ENCODE results near the gene SENP8. TPM values are rescaled to one million over a fixed set of nuclear protein-coding genes. Genes with fewer than 3 reads are reported as not detected.

The SENP8 gene
- total and polyA plus RNA-seq, 2 of the 8 experiments (the other 6 are each of a cell fraction or from before 2014, with no cell fraction given): 4.1 to 6.0 TPM

DNA sequence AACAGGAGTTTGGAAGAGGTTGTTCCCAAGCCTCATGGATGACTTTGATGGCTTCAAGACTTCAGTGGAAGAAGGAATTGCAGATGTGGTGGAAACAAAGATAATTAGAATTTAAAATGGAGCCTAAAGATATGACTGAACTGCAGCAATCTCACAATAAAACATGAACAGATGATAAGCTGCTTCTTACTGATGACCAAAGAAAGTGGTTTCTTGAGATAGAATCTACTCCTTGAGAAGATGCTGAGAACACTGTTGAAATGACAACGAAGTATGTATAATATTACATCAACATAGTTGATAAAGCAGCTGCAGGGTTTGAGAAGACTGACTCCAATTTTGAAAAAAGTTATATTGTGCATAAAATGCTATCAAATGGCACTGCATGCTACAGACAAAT, 21.4 kb upstream of the SENP8 start:
- TF ChIP-seq, protein P1, sequence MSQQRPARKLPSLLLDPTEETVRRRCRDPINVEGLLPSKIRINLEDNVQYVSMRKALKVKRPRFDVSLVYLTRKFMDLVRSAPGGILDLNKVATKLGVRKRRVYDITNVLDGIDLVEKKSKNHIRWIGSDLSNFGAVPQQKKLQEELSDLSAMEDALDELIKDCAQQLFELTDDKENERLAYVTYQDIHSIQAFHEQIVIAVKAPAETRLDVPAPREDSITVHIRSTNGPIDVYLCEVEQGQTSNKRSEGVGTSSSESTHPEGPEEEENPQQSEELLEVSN (IDR thresholded peaks at IDR 0.05): no peak
- TF ChIP-seq TEAD4 (IDR thresholded peaks at IDR 0.05; ENCODE audit: low read depth, low read length): no peak
- TF ChIP-seq GABPA (IDR thresholded peaks at IDR 0.05; ENCODE audit: borderline replicate concordance, insufficient read depth, low read length): no peak
- no peak for TF ChIP-seq BRCA1 (IDR thresholded peaks at IDR 0.05; ENCODE audit: low read depth, low read length)
- TF ChIP-seq CTBP2 (IDR thresholded peaks at IDR 0.05; ENCODE audit: borderline replicate concordance, insufficient read depth, insufficient read length, low read length): no peak
- no peak for TF ChIP-seq EGR1 (IDR thresholded peaks at IDR 0.05; ENCODE audit: borderline replicate concordance, low read depth, low read length)
- TF ChIP-seq POU5F1 (IDR thresholded peaks at IDR 0.05; ENCODE audit: low read depth, low read length): no peak
- TF ChIP-seq, protein P2, sequence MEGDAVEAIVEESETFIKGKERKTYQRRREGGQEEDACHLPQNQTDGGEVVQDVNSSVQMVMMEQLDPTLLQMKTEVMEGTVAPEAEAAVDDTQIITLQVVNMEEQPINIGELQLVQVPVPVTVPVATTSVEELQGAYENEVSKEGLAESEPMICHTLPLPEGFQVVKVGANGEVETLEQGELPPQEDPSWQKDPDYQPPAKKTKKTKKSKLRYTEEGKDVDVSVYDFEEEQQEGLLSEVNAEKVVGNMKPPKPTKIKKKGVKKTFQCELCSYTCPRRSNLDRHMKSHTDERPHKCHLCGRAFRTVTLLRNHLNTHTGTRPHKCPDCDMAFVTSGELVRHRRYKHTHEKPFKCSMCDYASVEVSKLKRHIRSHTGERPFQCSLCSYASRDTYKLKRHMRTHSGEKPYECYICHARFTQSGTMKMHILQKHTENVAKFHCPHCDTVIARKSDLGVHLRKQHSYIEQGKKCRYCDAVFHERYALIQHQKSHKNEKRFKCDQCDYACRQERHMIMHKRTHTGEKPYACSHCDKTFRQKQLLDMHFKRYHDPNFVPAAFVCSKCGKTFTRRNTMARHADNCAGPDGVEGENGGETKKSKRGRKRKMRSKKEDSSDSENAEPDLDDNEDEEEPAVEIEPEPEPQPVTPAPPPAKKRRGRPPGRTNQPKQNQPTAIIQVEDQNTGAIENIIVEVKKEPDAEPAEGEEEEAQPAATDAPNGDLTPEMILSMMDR (IDR thresholded peaks at IDR 0.05; ENCODE audit: control extremely low read depth in 1 of 3, insufficient read depth in 1 of 3, low read depth in 1 of 3, low read length in 3 of 3): no peak
- TF ChIP-seq CHD2 (IDR thresholded peaks at IDR 0.05; ENCODE audit: low read length): no peak
- no peak for TF ChIP-seq EZH2 (IDR thresholded peaks at IDR 0.05; ENCODE audit: low read depth, low read length, severe bottlenecking)
- TF ChIP-seq KDM5A (IDR thresholded peaks at IDR 0.05; ENCODE audit: low read length): no peak
- CTCF ChIA-PET (ENCODE audit: partially characterized antibody): no interaction called here
- WGBS, 2 experiments (ENCODE audit: extremely low coverage in 1 of 2, insufficient coverage in 1 of 2, insufficient read length in 1 of 2, insufficient replicate concordance in 2 of 2, low coverage in 1 of 2, low lambda C conversion rate in 2 of 2, missing lambda C conversion rate in 1 of 2): 86% methylated on average over 1 of the region's 1 CpG; no CpG with 5 or more reads in 1 of the 2 experiments
- Histone ChIP-seq H2AK5ac (ENCODE audit: low read depth, low read length) (no peak overlapping the region), H4K20me1 (replicated peaks in 1 of 2; ENCODE audit: control insufficient read depth in 1 of 2, insufficient read depth in 2 of 2, low read length in 2 of 2) (no peaks in the 10 kb centered on the region), H3K56ac (replicated peaks; ENCODE audit: insufficient read length, low read depth, low read length) (no peak overlapping the region), H2BK15ac (ENCODE audit: low read length) (no peak overlapping the region), H2BK12ac (ENCODE audit: low read depth, low read length) (no peak overlapping the region), H3K79me2 (ENCODE audit: control insufficient read depth in 1 of 2, insufficient read depth in 2 of 2, low read length in 2 of 2) (no peaks in the 10 kb centered on the region), H3K23me2 (ENCODE audit: low read depth, low read length) (no peaks in the 10 kb centered on the region; the same call in 1 of the 2 replicates), H3K4me1 (replicated peaks in 1 of 4; ENCODE audit: control insufficient read depth in 3 of 4, insufficient read depth in 4 of 4, low read length in 3 of 4) (no peaks in the 10 kb centered on the region), H3K23ac (ENCODE audit: insufficient read length) (no peak overlapping the region), H3K14ac (ENCODE audit: insufficient read length) (no peak overlapping the region), H4K5ac (ENCODE audit: insufficient read length, low read depth, low read length) (no peak overlapping the region), H3K27ac (ENCODE audit: low read depth, low read length) (no peak overlapping the region), H4K8ac (ENCODE audit: extremely low read depth, insufficient read depth, low read length) (no peak overlapping the region), H3K9ac (replicated peaks in 1 of 4; ENCODE audit: extremely low read depth in 1 of 4, low read depth in 3 of 4, low read length in 3 of 4) (no peak overlapping the region), H2BK5ac (ENCODE audit: low read depth, low read length) (no peak overlapping the region), H3K27me3 (replicated peaks in 1 of 4; ENCODE audit: control insufficient read depth in 3 of 4, extremely low read depth in 1 of 4, insufficient read depth in 3 of 4, low read length in 3 of 4) (peaks cover 0 to 1% (median 0%) of the 10 kb centered on the region in 4 experiments; a peak in 1 of 7 replicates), H2BK20ac (ENCODE audit: low read length) (no peak overlapping the region), H4K91ac (replicated peaks; ENCODE audit: insufficient read length, low read length) (no peak overlapping the region), H3K4me3 (ENCODE audit: extremely low read depth in 1 of 4, insufficient read depth in 2 of 4, low read depth in 3 of 4, low read length in 4 of 4) (no peak overlapping the region), H2AFZ (ENCODE audit: low read length) (no peak overlapping the region), H3K36me3 (ENCODE audit: control insufficient read depth in 2 of 4, insufficient read depth in 4 of 4, low read length in 3 of 4) (no peaks in the 10 kb centered on the region; a peak in 1 of 8 replicates), H3K79me1 (ENCODE audit: low read depth, low read length) (no peaks in the 10 kb centered on the region), H2BK120ac (replicated peaks; ENCODE audit: low read depth, low read length) (no peak overlapping the region), H3K4me2 (ENCODE audit: insufficient read depth in 1 of 2, low read depth in 2 of 2, low read length in 2 of 2) (no peak overlapping the region), H3K18ac (ENCODE audit: extremely low read depth, low read length) (no peak overlapping the region), H3K9me3 (ENCODE audit: insufficient read depth in 2 of 2, low read depth in 1 of 2, low read length in 1 of 2) (no peaks in the 10 kb centered on the region), H3K4ac (replicated peaks; ENCODE audit: insufficient read length, low read depth, low read length) (no peak overlapping the region)
- POLR2A ChIA-PET (ENCODE audit: partially characterized antibody): no interaction called here
- DNase-seq (ENCODE audit: low read depth in 1 of 2, low spot score in 2 of 2): no peak
- no peak for FAIRE-seq
